GM21528 (cell line): Measurements from ENCODE around the gene NOS1AP.

Source experiments
- ATAC-seq: cut with Tn5 transposase; IDR thresholded peaks from one replicate; pipeline ENCODE4 v1.9.1; 2021; ENCODE audit warnings: mild to moderate bottlenecking, moderate library complexity; ENCODE audit not compliant: unreplicated experiment, low FRiP score

The NOS1AP gene

GRCh38 chr1:162373072-162373427 is 303.6 kb downstream of the NOS1AP start:
- ATAC-seq: no peak

GRCh38 chr1:162373541-162374260 is 304.2 kb downstream of the NOS1AP start:
- ATAC-seq: no peak

DNA sequence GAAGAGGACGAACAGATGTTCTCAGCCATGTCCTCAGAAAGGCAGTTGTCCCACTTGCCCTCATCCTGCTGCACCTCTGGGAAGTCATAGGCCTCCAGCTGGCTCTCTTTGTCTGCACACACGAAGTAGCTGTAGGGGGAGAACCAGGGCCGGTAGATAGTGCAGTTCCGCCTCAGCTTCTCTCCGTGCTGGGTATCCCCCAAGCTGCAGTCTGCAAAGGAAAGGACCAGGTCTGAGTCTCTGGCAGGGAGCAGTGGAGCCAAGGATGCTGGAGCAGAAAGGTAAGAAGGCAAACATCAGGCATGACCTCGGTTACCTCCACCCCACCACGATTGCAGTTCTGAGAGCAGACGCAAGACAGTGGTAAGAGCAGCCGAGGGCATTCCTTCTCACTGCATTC is 304.9 kb downstream of the NOS1AP start:
- ATAC-seq: no peak

DNA sequence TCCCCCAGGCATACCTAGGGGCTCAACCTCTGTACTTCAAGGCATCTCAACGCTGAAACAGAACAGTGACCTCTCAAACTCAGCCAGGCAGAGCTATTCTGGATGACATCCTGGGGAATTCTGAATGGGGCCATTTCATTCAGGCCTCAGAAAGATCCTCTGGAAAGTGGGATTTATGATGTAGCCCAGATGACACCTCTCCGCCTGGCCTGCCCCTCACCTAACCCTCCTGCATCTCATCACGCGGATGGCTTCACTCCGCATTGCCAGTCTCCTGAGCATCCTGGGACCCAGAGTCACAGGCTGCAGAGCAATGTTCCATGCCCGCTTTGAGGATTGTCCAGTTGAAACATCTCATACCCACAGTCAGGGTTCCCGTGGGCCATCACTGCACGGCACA is 306.0 kb downstream of the NOS1AP start:
- no peak for ATAC-seq

- no peak for ATAC-seq
Measured at GRCh38 chr1:162376691-162377090, 307.2 kb downstream of the NOS1AP start, which contains the start of gene SPATA46. TSS of gene SPATA46 (minus strand) at chr1:162376854. CDS start at chr1:162376790, 64 bp downstream.

DNA sequence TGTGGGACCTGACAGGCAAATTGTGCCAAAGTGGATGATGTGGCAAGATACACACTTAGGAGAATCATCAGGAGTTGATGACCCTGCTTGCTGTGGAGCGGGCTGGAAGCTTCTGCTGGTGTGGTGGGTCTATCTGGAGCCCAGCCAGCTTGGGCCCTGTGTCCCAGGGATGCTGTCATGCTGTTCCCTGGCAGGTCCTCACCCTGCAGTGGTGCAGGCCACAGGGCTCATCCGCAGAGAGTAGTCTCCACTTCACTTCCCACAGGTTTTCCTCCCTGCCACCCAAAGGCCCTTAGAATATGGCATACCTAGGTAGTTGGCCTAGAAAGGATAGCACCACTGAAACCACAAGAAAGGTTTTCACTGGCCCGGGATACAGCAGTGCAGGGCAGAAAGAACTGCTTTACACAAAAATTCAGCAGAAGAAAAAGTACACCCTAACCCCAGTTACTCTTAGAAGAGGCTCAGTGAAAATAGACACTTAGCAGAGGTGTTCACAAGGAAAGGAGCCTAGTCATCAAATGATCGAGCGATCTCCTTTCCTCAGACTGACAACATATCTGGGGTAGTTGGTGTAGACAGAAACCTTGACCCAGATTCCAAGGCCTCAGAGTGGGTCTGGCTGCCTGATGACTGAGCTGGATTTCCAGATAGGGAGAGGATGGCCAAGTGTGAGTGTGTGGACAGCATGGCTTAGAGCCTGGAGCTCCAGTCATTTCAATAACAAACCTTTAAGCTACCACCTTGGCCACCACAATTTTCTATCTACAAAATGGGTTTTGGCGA is 310.8 kb downstream of the NOS1AP start:
- ATAC-seq: no peak

- ATAC-seq: no peak
Measured at GRCh38 chr1:162381383-162381782, 311.9 kb downstream of the NOS1AP start, which contains the start of gene C1orf226. TSS of gene C1orf226 (plus strand) at chr1:162381728. CDS start at chr1:162381902, 174 bp downstream.

DNA sequence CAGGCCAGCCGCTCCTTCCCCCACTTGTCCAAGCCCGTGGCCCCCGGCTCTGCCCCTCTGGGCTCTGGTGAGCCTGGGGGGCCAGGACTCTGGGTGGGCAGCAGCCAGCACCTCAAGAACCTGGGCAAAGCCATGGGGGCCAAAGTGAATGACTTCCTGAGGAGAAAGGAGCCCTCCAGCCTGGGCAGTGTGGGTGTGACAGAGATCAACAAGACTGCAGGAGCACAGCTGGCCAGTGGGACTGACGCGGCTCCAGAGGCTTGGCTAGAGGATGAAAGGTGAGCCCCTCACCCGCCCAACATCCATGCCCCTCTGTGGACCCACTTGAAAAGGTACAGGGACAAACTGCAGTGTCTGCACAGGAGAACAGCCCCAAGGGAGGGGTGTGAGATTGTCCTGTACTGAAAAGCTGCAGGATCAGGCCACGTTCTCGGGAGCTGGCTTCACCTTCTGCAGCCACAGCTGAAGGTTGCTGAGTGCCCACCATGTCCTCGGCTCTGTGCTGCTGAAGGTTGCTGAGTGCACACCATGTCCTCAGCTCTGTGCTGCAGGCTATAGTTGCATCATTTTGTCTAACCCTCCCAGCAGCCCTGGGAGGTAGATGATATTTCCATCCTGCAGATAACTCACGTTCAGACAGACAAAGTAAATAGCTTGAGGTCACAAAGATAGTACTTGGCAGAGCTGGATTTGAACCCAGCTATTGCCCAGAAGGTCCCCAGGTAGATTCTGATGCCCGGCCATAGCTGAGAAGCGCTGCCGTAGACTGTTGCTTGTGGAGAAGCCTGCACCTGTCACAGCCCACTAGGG is 312.7 kb downstream of the NOS1AP start:
- no peak for ATAC-seq

GRCh38 chr1:162383091-162383490 is 313.6 kb downstream of the NOS1AP start:
- ATAC-seq: no peak

DNA sequence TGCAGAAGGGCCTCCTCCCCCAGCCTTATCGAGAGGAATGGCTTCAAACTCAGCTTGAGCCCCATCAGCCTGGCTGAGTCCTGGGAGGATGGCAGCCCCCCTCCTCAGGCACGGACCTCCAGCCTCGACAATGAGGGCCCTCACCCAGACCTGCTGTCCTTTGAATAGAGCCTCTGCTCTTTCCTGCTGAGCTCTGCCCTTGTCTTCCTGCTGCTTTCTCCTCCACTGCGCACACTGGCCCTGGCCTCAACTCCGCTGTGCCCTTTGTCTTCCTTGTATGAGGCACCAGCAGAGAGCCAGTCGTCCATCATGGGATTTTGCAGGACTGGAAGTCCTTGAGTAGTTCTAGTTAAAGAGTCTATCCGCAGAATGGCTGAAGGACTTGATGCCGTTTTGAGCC is 314.0 kb downstream of the NOS1AP start:
- no peak for ATAC-seq

DNA sequence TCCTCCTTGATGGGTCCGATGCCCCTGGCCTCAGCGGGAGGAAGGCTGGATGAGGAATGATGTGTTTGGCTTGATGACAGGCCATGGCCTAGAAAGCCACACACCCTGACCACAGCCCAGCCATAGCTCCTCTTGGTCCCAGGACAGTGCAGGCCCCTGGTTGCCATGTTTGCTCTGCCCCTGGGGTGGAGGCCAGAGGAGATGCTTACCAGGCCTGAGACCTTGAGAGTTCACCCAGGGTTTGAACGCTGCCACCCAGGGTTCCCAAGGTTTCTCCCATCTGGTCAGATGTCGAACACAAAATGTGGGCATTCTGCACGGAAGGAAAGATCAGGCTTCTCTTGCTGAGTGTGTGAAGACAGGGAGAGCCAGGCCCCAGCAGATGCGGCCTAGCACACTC is 314.6 kb downstream of the NOS1AP start:
- ATAC-seq: no peak

- no peak for ATAC-seq
Measured at GRCh38 chr1:162384601-162385279, 315.2 kb downstream of the NOS1AP start.

- ATAC-seq: no peak
Measured at GRCh38 chr1:162385280-162385623, 315.8 kb downstream of the NOS1AP start.

DNA sequence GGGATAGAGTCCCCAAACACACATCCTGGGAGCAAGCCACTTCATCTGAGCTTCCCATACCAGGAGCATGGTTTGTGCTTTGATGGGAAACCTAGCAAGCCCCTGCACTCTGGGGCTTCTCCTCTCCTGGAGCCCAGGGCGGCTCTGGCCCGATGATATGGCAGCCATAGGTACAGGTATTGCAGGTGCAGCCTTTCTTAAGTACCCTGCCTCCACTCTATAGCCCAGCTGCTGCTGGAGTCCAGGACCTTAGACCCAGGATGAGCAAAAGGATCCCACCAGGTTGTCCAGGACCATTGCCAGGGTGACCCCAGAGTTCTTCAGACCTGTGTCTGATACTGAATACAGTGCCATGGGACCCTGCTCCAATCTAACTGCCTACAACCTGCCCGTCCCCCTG is 316.2 kb downstream of the NOS1AP start:
- no peak for ATAC-seq

- ATAC-seq: no peak
Measured at GRCh38 chr1:162386292-162387225, 317.1 kb downstream of the NOS1AP start.

DNA sequence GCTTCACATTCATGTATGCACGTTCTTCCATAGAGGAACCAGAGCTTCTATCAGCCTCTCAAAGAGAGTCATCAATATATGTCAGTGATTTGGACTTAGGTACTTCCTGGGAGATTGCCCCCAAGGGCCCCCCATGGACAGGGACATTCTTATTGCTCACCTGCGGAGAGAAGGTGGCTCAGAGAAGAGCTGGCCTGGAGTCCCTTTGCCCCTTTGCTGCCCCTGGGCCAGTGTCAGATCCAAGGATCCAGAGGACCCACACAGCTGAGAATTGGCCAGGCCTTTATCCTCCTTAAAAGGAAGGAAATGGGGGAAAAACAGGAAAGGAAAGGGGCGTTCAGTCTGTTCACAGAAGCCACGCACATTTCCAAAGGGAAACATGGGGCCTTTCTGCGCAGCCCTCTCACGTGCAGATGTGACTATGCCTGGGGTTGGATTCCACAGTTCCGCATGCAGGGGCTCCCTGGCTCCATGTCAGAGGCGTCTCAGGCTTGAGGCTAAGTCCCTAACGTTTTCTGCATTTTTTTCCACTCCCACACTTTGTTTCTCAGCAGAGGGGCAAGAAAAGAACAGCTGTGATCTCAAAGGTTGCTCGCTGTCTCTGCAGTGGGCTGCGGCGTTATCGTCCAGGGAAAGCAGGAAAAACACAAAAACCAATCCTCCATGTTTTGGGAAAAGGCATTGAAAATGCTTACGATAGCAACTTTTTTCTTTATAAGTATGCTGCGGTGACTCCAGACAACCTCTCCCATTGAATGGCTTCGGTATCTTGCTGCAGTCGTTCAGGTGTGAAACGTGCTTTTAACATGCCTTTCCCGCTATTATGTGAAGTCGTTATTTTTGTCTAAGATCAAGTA is 318.0 kb downstream of the NOS1AP start:
- no peak for ATAC-seq

- no peak for ATAC-seq
Measured at GRCh38 chr1:162388083-162388594, 318.6 kb downstream of the NOS1AP start.

DNA sequence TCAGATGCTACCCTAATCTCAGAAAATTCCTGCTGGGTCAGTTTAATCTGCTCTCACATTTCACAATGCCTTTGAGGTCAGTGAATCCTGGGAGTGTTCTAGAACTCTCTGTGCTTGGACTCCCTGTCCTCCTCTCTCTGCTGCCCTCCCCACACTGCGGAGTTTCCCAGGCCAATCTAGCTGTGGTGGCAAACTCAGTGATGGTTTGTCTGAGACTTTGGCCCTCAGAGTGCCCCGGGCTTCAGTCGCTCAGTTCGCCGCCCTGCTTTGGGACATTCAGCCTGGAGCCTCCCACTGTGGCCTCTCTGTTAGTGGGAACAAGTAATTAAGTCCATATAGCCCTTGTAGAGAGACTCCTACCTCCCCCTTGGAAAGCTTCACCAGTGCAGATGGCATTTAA is 319.1 kb downstream of the NOS1AP start:
- ATAC-seq: no peak
